Parathyroid adenoma (tissue), 2 donors: Measurements from ENCODE around the gene RNF223.

ENCODE experiments used
- H2AFZ ChIP-seq: fragments of 300-600 bp; sonication (generic); one replicate; pipeline ENCODE4 v1.7.0; 2017; ENCODE audit warnings: antibody characterized with exemption, mild to moderate bottlenecking
- H3K27ac ChIP-seq: fragments of 300-600 bp; sonication (generic); one replicate; pipeline ENCODE4 v1.7.0; 2017
- H3K27me3 ChIP-seq: fragments of 300-600 bp; sonication (generic); one replicate; pipeline ENCODE4 v1.7.0; 2017; ENCODE audit warnings: low read length; ENCODE audit not compliant: control insufficient read depth, insufficient read depth
- H3K36me3 ChIP-seq: fragments of 300-600 bp; sonication (generic); one replicate; pipeline ENCODE4 v1.7.0; 2017; ENCODE audit warnings: low read length; ENCODE audit not compliant: control insufficient read depth, insufficient read depth
- H3K4me1 ChIP-seq: fragments of 300-600 bp; sonication (generic); one replicate; pipeline ENCODE4 v1.7.0; 2017; ENCODE audit warnings: control low read depth
- H3K4me2 ChIP-seq: fragments of 300-600 bp; sonication (generic); one replicate; pipeline ENCODE4 v1.7.0; 2017; ENCODE audit warnings: low read length
- H3K4me3 ChIP-seq: fragments of 300-600 bp; sonication (generic); one replicate; pipeline ENCODE4 v1.7.0; 2017; ENCODE audit warnings: low read depth, low read length
- H3K79me2 ChIP-seq: fragments of 300-600 bp; sonication (generic); one replicate; pipeline ENCODE4 v1.7.0; 2017; ENCODE audit warnings: control low read depth
- H3K9ac ChIP-seq: fragments of 300-600 bp; sonication (generic); one replicate; pipeline ENCODE4 v1.7.0; 2017; ENCODE audit warnings: mild to moderate bottlenecking
- H3K9me3 ChIP-seq: fragments of 300-600 bp; sonication (generic); one replicate; pipeline ENCODE4 v1.7.0; 2017; ENCODE audit warnings: low read length; ENCODE audit not compliant: control insufficient read depth
- TF ChIP-seq, protein P1 (sequence below): fragments of 300-600 bp; sonication (generic); IDR thresholded peaks from one replicate; pipeline ENCODE4 v1.7.0; 2017; ENCODE audit warnings: antibody characterized with exemption, mild to moderate bottlenecking
- donor health status: primary hyperparathyroidism.

Gene RNF223

GRCh38 chr1:1118011-1118875 is 44.1 kb upstream of the RNF223 start:
- no peaks in the 10 kb centered on the region for H3K27me3 ChIP-seq
- TF ChIP-seq, protein P1, sequence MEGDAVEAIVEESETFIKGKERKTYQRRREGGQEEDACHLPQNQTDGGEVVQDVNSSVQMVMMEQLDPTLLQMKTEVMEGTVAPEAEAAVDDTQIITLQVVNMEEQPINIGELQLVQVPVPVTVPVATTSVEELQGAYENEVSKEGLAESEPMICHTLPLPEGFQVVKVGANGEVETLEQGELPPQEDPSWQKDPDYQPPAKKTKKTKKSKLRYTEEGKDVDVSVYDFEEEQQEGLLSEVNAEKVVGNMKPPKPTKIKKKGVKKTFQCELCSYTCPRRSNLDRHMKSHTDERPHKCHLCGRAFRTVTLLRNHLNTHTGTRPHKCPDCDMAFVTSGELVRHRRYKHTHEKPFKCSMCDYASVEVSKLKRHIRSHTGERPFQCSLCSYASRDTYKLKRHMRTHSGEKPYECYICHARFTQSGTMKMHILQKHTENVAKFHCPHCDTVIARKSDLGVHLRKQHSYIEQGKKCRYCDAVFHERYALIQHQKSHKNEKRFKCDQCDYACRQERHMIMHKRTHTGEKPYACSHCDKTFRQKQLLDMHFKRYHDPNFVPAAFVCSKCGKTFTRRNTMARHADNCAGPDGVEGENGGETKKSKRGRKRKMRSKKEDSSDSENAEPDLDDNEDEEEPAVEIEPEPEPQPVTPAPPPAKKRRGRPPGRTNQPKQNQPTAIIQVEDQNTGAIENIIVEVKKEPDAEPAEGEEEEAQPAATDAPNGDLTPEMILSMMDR, result no peak
- H3K27ac ChIP-seq, result no peak overlapping the region
- no peaks in the 10 kb centered on the region for H3K9me3 ChIP-seq
- H3K9ac ChIP-seq, result no peak overlapping the region
- H3K79me2 ChIP-seq, result no peaks in the 10 kb centered on the region
- H3K4me1 ChIP-seq, result no peaks in the 10 kb centered on the region
- no peak overlapping the region for H3K4me3 ChIP-seq
- H2AFZ ChIP-seq, result no peak overlapping the region
- no peak overlapping the region for H3K4me2 ChIP-seq
- H3K36me3 ChIP-seq, result no peaks in the 10 kb centered on the region

DNA sequence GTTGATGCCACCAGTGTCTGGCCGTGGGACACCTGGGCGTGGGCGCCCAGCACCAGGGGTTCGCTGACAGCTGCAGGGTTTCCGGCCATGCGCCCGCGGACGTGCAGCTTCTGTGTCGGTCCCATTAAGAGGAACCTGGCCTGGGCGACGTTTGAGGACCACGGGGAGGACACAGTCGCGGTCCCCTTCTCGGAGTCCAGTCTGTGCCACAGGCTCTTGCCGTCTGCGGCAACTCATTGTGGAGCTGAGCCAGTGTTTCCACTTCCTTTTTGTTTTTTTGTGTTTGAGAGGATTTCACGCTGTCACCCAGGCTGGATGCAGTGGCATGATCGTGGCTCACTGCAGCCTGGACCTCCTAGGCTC is 43.3 kb upstream of the RNF223 start:
- no peaks in the 10 kb centered on the region for H3K79me2 ChIP-seq
- H3K9me3 ChIP-seq, result no peaks in the 10 kb centered on the region
- no peaks in the 10 kb centered on the region for H3K27me3 ChIP-seq
- H3K4me1 ChIP-seq, result no peaks in the 10 kb centered on the region
- no peak overlapping the region for H3K27ac ChIP-seq
- TF ChIP-seq, protein P1, result no peak
- H3K4me2 ChIP-seq, result no peak overlapping the region
- no peak overlapping the region for H3K4me3 ChIP-seq
- H2AFZ ChIP-seq, result no peak overlapping the region
- H3K36me3 ChIP-seq, result no peaks in the 10 kb centered on the region
- no peak overlapping the region for H3K9ac ChIP-seq

- Histone ChIP-seq H2AFZ (peak overlapping the region; percentile 81), H3K4me3 (peak overlapping the region; percentile 51), H3K4me1 (no peaks in the 10 kb centered on the region), H3K9ac (no peak overlapping the region), H3K27ac (no peak overlapping the region), H3K27me3 (no peaks in the 10 kb centered on the region), H3K9me3 (no peaks in the 10 kb centered on the region), H3K79me2 (no peaks in the 10 kb centered on the region), H3K4me2 (peak overlapping the region; percentile 84), H3K36me3 (no peaks in the 10 kb centered on the region)
- TF ChIP-seq, protein P1, result no peak
These were observed 42.8 kb upstream of the RNF223 start for GRCh38 chr1:1116701-1117468.

DNA sequence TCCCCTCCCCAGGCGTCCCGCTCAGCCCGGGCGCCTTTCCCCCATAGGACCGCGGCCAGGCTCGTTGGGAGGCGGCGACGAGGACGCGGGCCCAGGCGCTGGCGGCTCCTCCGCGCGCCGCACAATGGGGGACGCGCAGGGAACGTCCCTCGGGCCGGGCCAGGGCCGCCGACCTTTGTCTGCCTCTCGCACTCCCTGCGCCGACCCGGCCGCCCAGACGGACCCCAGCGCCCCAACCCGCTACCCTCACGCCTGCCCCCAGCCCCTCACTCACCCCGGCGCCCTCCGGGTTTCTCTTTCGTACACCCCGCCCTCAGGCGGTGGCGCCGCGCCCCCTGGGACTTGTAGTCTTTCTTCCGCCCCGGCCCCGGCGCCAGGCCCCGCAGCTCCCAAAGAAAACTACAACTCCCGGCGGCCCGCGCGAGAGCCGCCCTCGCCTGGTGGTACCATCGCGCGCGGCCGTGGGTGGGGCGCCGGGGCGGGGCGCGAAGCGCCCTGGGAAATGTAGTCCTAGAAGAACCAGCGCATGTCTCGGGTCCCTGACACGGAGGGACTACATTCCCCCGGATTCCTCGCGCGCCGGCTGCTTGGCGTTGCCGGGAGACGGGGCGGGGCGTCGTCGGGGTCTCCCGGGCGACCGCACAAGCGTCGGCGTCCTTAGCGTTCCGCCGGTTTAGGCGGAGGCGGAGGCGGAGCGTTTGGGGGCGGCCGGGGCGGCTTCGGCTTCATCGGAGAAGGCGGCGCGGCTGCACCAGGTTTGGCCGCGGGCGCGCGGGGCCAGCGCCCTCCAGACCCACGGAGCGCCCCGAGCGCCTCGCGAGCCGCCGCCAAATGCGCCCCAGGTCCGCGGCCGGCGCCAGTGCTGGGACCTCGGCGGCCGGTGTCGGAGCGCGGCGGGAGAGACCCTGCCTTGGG is 41.9 kb upstream of the RNF223 start, which contains the start of gene C1orf159:
TSS of gene C1orf159 (minus strand) at position 304 of the 915 bp plus-strand sequence. CDS start 24,546 bp downstream, outside the sequence.
- TF ChIP-seq, protein P1, result no peak
- Histone ChIP-seq H3K4me3 (peak within 1 kb of the TSS; percentile 84), H3K36me3 (no peaks in the 10 kb centered on the region), H2AFZ (peak within 1 kb of the TSS; percentile 81), H3K9me3 (no peaks in the 10 kb centered on the region), H3K27me3 (no peaks in the 10 kb centered on the region), H3K27ac (no peak within 1 kb of the TSS), H3K79me2 (no peaks in the 10 kb centered on the region), H3K9ac (no peak within 1 kb of the TSS), H3K4me2 (peak within 1 kb of the TSS; percentile 84), H3K4me1 (no peaks in the 10 kb centered on the region)
